ENCODE measurements around the gene KRT86.

GRCh38 chr12:52293926-52294325, 19.5 kb downstream of the KRT86 start:
- TF ChIP-seq EZH2 (IDR thresholded peaks at IDR 0.05; ENCODE audit: insufficient read depth, poor library complexity, severe bottlenecking) = no peak
- TF ChIP-seq EZH2phosphoT487 (IDR thresholded peaks at IDR 0.05; ENCODE audit: insufficient read depth, low read depth) = no peak
